GM19395 (cell line): Measurements from ENCODE around the gene EYA2.

Experiments used
- ATAC-seq: cut with Tn5 transposase; IDR thresholded peaks from one replicate; pipeline ENCODE4 v1.9.1; 2021; ENCODE audit warnings: mild to moderate bottlenecking, moderate library complexity; ENCODE audit not compliant: unreplicated experiment

The EYA2 gene

DNA sequence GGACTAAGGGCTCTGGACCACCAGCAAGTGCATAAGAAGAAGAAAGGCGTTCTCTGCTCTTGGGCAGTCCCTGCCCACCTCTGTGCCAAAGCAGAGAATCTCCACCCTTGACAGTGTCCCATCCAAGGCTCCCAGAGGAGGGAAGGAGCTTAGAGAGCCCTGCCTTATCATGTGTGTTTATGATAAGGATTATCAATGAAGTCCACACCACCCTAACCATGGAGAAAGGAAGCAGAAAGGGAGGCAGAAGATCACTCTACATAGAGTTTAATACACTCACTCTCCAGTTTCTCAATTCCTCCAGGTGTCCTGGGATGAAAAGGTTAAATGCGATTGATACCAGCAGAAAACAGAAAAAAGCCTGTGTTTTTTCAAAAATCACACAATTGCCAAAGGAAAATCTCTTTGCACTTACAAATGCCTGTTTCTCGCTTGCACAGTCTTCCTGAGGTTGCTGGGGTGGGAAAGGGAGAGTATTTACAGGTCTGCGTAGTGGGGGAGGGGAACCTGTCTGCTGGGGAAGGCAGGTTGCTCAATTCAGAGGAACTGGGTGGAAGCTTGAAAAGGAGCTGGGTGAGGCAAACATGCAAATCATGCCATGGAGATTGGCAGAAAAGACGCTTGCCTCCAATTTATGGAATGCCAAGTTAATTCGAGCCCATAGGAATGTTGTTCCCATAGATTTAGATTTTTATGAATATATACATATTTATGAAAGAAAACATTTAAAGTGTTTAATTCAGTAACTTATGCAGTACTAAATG is 104.0 kb downstream of the EYA2 start:
- no peak for ATAC-seq

DNA sequence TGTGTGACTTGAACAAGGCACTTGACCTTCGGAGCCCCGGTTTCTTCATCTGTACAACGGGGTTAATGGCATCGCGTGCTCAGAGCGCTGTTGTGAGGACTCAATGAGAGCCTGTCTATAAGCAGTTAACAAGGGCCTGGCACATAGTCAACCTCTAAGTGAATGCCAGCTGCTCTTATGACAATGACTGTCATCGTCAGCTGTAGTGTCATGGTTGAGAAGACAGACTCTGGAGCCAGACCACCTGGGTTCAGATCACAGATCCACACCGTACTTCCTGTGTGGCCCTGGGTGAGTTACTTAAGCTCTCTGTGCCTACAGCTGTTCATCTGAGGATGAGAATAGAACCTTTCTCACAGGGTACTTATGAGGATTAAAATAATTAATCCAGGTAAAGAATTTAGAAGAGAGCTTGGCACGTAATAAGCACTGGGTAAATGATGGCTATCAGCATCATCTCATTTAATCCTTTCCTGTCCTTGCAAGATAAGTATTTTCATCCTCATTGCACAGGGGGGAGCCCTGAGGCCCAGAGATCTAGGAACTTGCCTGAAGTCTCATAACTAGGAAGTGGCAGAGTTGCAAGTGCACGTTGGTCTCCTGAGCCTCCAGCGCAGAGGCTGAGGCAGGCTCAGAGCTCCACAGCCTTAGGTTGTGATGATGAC is 105.3 kb downstream of the EYA2 start:
- no peak for ATAC-seq

DNA sequence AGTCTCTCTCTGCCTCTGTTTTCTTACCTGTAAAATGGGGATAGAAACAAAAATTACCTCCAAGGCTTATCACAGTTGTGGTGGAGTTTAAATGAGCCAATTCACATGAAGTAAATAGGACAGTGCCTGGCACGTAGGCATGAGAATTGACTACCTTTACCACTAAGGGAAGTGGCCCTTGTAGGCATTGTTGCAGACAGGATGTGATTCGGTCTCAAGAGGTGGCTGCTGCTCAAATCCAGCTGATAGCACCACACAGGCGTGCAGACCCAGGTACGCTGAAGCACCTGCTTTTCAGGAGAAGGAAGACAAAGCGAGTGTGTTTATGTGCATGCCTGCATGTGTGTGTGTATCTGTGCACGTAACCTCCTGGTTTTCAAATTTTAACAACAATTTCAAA is 108.6 kb downstream of the EYA2 start:
- ATAC-seq: no peak

DNA sequence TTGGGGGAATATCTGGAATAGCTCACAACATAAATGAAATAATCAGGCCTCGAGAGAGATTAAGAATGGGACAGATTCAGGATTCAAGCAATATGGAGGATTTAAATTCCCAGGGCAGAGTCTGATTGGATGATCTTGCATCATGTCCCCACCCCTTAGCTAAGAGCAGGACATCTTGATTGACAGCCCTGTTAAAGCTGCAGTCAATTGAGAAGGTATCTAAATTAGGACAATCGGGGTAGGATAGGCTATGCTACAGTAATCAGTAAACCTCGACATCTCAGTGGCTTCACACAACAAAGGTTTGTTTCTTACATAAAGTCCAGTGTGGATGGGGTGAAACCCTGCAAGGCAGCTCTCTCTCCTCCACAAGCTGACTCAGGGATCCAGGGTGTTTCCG is 109.5 kb downstream of the EYA2 start:
- ATAC-seq: no peak

DNA sequence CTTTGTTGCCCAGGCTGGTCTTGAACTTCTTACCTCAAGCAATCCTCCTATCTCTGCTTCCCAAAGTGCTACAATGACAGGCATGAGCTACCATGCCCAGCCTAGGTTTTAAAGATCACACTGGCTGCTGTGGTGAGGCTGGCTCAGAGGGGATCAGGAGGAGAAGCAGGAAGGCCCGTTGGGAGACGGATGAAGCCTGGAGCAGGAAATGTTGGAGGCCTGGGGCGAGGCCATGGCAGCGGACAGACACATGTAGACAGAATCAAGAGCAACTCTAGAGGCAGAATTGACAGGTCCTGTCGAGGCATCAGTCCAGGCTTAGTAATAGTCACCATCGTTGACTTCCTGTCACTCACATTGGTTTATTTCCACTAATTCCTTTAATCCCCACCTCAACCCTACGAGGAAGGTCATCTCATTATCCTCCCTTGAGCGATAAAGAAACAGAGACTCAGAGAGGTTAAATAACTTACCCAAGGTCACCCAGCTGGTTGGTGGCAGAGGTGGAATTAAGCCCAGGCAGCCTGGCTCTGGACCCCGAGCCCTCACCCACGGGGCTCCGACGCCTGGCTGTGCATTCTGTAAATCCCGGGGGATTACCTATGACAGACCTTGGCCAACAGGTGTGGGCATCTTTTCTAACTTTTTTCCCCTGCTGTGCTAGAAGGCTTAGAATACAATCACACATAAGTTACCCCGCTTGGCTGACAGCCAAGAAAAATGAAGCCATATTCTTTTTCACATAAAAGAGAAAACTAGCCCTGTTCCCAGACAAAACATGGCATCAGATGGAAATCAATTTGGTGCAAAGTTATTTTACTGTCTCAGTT is 113.4 kb downstream of the EYA2 start:
- ATAC-seq: no peak

- no peak for ATAC-seq
Observed at GRCh38 chr20:47008842-47009518, 114.3 kb downstream of the EYA2 start.

GRCh38 chr20:47009784-47010183 is 115.1 kb downstream of the EYA2 start:
- no peak for ATAC-seq

GRCh38 chr20:47011984-47012383 is 117.3 kb downstream of the EYA2 start:
- no peak for ATAC-seq

- ATAC-seq: no peak
Observed at GRCh38 chr20:47013606-47014005, 119.0 kb downstream of the EYA2 start.

- no peak for ATAC-seq
Observed at GRCh38 chr20:47016068-47016664, 121.5 kb downstream of the EYA2 start.

DNA sequence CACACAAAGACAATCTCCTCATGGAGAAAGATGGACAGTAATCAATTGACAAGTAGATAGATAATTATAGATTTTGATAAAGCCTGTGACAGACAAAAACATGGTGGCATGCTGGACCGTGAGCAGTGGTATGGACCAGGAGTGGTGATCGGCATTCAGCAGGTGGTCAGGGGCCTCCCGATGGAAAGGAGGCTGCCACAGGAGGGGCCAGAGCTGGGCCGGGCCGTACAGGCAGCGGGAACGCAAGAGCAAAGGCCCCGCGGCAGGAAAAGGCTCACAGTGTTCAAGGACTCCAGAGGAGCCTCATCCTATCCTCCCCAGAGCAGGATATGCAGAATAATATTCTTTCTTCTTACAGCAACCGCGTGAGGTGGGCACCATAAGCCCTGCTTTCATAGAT is 123.7 kb downstream of the EYA2 start:
- ATAC-seq: no peak

- no peak for ATAC-seq
Observed at GRCh38 chr20:47019121-47019824, 124.6 kb downstream of the EYA2 start.

DNA sequence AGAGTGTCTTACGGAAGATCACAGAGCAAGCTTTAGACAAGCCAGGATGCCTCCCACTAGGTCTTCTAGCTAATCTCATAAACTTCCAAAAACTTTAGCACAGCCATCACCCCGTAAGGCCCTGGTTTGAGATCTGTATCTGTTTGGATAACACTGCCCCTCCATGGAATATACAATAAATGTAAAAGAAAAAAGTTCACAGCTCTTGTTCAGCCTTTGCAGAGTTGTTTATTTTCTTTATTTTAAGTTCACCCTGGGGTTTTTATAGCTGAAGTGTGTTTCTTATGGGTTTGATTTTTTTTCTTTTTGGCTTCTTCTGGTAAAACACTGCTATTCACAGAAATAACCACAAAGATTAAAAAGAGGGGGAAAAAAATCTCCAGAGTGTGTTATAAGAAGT is 125.6 kb downstream of the EYA2 start:
- no peak for ATAC-seq

GRCh38 chr20:47021850-47022249 is 127.2 kb downstream of the EYA2 start:
- no peak for ATAC-seq

- no peak for ATAC-seq
Observed at GRCh38 chr20:47024461-47024937, 129.9 kb downstream of the EYA2 start.

DNA sequence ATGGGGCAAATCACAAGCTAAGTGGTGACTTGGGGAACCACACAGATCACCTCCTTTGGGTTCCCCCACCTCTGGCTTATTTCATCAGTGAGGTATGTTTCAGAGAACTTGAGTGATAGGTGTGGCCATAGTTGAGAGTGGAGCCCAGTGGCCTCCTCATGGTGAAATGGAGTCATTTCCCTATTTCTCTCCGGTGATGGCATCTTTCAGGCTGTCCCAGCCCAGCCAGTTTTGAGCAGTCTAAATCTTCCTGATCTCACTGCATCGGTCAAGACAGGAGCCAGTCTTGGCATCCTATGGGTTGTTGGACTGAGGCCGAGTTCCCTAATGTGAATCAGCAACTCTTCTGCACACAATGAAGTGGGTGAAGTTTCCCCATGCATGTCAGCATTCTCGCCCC is 132.4 kb downstream of the EYA2 start:
- no peak for ATAC-seq

- ATAC-seq: no peak
Observed at GRCh38 chr20:47027456-47027855, 132.8 kb downstream of the EYA2 start.

DNA sequence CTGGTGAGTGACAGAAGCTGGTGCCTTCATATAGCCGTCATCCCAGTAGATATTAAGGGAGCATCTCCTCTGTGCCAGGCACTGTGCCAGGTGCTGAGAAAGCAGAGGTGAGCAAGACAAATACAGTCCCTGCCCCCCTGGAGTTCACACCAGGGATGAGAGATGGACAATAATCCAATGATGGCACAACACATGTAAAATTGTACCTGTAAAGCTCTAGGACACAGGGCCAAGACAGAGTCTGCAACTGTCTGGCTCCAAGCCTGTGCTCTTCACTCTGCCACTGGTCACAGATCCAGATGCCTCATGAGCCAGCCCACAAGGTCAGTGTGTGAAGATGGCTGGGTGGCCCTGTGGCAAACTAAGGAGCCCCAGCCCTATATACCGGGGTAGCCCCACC is 133.8 kb downstream of the EYA2 start:
- ATAC-seq: no peak

GRCh38 chr20:47029845-47030244 is 135.2 kb downstream of the EYA2 start:
- no peak for ATAC-seq

- ATAC-seq: no peak
Observed at GRCh38 chr20:47030271-47030810, 135.7 kb downstream of the EYA2 start.
